H7 (cell line): ENCODE results near the gene PARP8. TPM values are rescaled to one million over a fixed set of nuclear protein-coding genes. Genes with fewer than 3 reads are reported as not detected.

Source experiments
- DNase-seq: peaks from one replicate; pipeline ENCODE4 v3.0.0; 2012
- H3K27me3 ChIP-seq: 2 replicates; pipeline ENCODE4 v1.6.0; 2011; ENCODE audit warnings: mild to moderate bottlenecking, low read length; ENCODE audit not compliant: control insufficient read depth, insufficient read depth
- H3K36me3 ChIP-seq: replicated peaks from 2 replicates; pipeline ENCODE4 v1.5.1; 2011; ENCODE audit warnings: low read length; ENCODE audit not compliant: control insufficient read depth, insufficient read depth
- H3K4me3 ChIP-seq: 2 replicates; pipeline ENCODE4 v1.5.1; 2011; ENCODE audit warnings: low read depth, mild to moderate bottlenecking, control low read depth, low read length, moderate library complexity; ENCODE audit not compliant: insufficient read depth
- total RNA-seq: library from RNA; depleted of rRNA; stranded (reverse); fragments of >200 nt; shearing (Covaris generic); gene quantifications from 2 replicates; pipeline ENCODE4 v1.2.3, GENCODE V29; 2014; rRNA removed

Gene PARP8
- total RNA-seq, 1 experiment from 2014 or later, result 12.1 TPM

DNA sequence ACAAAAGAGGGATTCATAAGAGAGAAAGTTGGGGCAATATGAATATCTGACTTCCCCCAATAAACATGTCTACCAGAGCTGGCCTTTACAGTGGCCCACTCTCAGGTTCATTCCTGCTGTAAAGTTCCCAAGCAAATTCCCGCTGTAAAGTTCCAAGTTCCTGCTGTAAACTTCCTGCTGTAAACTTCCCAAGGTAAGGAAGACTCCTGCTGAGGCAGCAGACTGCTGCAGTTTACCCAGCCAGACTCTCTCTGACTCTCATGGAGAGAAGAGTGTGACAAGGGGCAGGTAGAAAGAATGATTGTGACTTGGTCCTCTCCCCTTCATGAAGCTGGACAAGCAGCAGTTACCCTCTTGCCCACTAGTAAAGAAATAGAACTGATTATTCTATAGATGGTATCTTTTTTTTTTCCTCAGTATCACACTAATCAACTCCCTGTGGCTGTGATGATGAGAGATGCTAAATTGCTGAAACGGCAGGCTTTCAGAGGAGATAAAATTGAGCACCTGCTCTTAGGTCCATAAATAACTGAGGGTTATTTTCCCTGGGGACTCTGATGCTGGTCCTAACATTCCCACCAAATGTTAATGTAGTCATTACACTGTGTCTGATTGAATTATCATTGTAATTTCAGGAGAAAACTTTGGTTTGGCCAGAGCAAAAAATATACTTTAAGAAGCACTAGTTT lies 220.4 kb downstream of the PARP8 start:
- H3K4me3 ChIP-seq, result no peak overlapping the region
- no peak for DNase-seq
- no peaks in the 10 kb centered on the region for H3K27me3 ChIP-seq
- no peaks in the 10 kb centered on the region for H3K36me3 ChIP-seq

DNA sequence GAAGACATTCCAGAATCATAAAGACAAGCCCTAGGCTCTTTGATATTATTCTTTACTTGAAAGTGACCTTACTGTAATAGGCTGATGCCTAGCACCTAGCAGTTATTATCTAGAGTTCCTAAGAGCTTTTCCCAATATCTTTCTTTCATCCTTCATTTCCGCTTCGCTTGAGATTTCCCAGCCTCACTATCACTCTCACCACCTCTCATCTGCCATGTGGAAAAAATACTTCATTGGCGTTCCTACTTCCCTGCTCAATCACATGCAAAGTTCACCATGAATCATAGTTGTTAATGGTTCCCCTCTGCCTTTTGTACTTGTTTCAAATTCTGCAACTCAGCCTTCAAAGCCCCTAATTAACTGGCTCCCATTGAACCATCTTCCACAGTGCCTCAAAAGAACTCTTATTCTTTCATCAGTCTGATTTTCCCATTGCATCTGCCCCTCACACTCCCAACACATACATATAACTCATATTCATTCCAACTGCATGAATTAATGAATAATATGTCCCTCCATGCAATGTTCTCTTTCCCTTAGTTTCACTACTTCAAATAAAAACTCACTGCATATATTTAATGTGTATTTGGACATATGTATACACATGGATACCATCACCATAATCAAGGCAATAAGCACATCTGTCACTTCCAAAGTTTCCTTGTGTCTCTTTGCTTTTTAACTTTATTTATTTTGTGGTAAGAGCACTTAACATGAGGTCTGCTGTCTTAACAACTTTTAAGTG lies 221.6 kb downstream of the PARP8 start:
- Histone ChIP-seq H3K36me3 (no peaks in the 10 kb centered on the region), H3K27me3 (no peaks in the 10 kb centered on the region), H3K4me3 (no peak overlapping the region)
- no peak for DNase-seq

DNA sequence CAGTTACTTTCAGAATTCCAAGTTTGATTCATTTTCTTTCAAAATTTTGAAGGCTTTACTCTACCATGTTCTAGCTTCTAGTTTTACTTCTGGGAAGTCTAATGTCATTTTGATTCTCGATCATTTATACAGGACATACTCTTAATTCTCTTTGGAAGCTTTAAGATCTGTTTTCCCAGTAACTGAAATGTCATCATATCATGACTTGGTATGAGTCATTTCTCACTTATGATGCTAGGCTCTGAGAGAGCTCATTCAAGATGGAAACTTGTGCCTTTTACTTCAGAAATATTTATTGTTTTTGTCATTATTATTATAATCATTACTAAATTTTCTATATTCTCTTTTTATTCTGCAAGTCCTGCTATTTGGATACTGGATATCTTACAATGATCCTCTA lies 222.3 kb downstream of the PARP8 start:
- Histone ChIP-seq H3K36me3 (no peaks in the 10 kb centered on the region), H3K4me3 (no peak overlapping the region), H3K27me3 (no peaks in the 10 kb centered on the region)
- no peak for DNase-seq

DNA sequence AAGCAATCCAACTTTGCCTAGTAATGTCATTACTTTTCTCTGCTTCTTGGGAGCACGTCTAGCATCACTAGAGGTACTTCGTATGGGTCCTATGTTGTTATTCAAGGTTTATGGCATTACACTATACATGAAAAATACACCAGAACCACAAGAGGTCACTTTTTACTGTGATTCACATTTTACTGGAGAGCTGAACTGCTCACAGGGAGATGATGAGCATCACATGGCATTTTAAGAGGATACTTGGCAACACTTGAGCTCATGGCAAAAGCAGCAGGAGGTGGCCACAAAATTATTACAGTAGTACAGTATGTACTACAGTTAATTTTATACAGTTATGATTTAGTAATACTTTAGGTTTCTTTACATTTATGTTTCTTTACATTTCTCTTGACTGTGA lies 223.4 kb downstream of the PARP8 start:
- Histone ChIP-seq H3K4me3 (no peak overlapping the region), H3K27me3 (no peaks in the 10 kb centered on the region), H3K36me3 (no peaks in the 10 kb centered on the region)
- DNase-seq, result no peak

Other genes with a start within 250 kb of the PARP8 start
- 18.5 and 23.9 TPM in 2 replicates for gene EMB, start 225.3 kb upstream of the PARP8 start, total RNA-seq